GM19328 (cell line): ENCODE results near the gene CASD1.
A peak's percentile ranks its signal among the peaks of the same experiment; 100 is the strongest.

ENCODE experiments used
- ATAC-seq: cut with Tn5 transposase; IDR thresholded peaks from one replicate; pipeline ENCODE4 v1.9.1; 2021; ENCODE audit warnings: mild to moderate bottlenecking, moderate library complexity; ENCODE audit not compliant: unreplicated experiment

CASD1 gene

DNA sequence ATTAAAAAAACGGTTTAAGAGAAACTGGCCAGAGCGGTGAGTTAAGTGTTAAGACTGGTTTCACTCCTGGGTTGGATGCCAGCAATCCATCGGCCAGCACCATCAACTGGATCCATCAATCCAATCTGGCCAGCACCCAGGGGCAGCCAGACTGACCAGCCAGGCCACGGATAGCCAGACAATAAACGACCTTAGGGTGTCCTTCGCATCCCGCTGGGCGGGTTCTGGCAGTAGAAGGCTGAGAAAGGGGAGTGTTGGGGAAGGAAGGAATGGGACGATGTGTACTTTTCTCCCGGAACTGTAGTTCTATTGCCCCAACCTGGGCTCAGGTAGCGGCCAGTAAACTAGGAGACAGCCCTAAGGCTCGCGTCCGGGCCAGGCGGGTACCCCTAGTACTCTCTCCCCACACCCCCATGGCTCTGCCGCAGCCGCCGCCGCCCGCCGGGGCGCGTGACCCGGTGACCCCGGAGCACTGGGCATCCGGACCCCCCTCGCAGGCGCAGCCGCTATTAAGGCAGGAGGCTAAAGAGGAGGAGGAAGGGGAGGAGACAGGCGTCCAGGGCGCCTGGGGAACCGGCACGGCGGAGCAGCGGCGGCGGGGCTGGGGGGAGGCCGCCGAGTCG, at the start of gene CASD1:
Gene CASD1 (plus strand): TSS at position 546 of the 623 bp plus-strand sequence. CDS start 276 bp downstream, outside the sequence.
- peak; percentile 67 for ATAC-seq

DNA sequence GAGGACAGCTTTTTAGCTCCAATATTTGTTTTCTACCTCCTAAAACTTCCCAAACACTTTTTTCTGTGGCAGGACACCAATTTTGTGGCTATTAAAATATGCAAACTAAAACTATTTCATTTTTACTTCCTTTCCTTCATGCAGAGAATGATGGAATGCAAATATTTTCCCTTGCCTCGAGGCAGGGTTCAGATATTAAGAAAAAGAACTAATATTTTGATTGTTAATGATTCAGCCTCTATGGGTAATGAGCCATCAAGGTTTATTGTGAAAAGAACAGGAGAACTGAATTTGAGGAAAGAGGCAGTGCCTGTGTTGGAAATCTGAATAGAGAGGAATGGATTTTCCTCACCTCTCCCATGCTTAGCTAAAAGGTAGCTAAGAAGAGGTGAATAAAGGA, 43.1 kb upstream of the CASD1 start:
- no peak for ATAC-seq

DNA sequence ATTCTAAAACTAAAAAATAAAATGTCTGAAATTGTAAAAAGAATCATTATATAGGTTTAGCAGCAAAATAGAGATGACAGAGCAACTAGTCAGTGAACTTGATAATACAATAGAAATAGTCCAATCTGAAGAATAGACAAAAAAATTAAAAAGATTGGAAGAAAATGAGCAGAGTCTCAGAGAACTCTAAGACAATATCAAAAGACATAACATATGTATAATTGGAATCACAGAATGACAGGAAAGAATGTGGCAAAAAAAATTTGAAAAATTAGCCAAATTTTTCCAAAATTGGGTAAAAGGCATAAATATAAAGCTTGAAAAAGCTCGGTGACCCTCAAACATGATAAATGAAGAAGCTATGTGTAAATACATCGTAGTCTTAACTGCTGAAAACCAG, 38.0 kb upstream of the CASD1 start:
- ATAC-seq, result no peak

DNA sequence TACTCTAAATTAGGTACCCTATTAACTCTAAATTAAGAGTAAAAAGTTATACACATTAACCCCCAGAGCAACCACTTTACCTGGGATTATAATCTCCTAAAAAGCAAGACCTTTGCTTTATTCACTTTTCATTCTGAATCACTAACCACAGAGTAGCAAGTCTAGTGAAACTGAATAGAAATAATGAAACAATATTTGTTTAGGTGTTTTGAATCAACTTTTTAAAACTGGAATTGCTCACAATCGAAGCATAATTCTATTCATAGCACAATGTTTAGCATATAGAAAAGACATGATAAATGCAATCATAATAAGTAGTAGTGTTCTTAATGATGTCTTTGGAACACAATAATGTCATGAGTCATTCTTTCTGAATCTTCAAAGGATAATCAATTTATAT, 37.0 kb upstream of the CASD1 start:
- no peak for ATAC-seq

DNA sequence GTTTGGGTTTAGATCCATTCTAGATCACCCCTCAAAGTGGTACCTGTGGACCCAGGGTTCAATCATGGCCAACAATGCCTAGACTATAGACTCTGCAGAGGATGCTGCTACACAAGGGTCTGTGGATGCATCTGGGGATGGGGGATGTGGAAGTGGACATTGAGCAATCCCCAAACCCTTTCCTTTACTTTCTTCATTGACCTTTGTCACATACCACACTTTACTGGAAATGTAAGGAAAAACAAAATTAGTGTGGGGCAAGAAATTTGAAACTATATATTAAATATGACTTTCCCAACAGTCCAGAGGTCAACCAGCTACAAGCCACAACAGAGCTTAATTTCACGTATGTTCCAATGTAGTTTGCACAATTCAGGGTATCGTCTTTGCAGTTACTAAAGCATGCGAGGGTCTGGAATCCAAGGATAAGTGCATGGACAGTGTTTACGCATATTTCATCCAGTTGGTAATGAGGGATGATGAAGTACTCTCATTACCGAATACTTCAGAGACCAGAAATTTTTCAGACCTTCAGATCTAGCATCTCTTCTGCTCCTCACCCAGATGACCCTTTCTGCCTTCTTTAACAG, 33.3 kb upstream of the CASD1 start:
- ATAC-seq, result no peak

DNA sequence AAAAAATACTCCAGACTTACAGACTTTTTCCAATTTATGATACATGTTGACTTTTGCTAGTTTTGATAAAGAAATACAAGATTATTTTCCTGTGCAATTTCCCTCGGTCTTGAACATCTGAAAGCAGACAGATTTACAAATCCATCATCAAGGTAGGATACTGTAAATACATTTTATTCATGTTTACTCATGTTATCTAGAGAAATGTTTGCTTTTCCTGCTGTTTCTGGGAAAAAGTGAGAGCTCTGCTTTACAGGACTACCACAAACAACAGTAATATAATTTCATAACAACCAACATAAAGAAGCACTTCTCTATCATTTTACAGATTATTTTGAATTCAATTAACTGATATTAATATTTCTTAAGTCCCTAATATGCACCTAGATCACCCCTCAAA, 31.7 kb upstream of the CASD1 start:
- no peak for ATAC-seq

DNA sequence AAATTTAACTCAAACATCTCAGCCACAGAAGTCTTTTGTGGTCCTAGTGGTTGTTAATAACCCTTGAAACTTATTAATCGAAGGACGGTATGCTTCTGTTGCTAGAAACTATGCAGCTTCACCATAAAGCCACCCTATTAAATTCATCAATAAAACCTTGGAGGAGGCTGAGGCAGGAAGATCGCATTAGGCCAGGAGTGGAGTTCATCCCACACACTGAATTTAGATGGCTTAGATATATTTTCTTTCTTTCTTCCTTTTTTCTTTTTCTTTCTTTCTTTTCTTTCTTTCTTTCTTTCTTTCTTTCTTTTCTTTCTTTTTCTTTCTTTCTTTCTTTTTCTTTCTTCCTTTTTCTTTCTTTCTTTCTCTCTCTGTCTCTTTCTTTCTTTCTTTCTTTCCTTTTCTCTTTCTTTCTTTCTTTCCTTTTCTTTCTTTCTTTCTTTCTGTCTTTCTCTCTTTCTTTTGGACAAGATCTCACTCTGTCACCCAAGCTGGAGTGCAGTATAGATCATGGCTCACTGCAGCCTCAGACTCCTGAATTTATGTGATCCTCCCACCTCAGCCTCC, 30.9 kb upstream of the CASD1 start:
- ATAC-seq, result no peak

DNA sequence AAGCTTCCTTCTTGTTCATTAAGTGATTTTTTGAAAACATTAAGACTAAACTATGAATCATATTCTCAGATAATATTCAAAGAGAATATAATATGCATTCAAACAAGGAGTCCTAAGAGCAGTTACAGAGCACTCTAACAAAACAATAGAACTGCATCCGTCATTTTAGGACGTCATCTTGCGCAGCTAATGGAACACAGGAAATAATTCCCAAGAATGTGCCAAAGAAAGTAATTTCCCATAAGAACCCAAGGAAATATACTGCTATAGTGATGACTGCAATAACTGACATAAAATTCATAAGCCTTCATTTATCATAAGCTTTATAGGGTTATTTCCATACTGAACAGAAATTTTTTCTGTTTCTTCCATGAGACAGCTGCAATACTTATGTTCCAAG, 28.3 kb upstream of the CASD1 start:
- no peak for ATAC-seq

DNA sequence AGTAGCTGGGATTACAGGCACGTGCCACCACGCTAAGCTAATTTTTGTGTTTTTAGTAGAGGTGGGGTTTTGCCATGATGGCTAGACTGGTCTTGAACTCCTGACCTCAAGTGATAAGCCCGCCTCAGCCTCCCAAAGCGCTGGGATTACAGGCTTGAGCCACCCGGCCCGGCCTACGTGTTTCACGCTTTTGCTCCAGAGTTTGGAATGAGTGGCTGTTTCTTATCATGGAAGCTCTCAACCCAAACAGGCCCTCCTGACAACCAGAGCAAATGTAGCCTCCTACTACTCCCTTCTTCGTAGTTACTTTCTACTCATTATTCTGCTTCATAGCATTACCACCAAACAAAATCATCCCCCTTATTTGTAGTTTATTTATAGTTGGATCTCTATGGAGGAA, 26.8 kb upstream of the CASD1 start:
- ATAC-seq, result no peak

DNA sequence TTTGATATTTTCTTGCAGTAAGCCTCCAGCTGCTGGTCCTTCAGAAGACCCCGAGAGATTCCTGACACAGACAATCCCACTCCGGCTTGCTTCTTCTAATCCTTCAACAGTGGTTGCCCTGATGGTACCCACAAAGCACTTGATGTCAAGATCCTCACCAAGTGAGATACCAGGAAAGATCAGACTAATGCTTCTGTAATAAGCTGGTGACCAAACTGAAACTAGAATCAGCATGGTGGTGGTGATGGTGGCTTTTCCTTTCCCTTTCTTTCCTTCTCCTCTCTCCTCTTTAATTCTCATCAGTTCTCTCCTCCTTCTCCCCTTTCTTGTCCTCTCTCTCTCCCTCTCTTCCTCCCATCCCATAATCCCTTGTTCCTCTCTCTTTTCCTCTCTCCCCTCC, 25.8 kb upstream of the CASD1 start:
- no peak for ATAC-seq

DNA sequence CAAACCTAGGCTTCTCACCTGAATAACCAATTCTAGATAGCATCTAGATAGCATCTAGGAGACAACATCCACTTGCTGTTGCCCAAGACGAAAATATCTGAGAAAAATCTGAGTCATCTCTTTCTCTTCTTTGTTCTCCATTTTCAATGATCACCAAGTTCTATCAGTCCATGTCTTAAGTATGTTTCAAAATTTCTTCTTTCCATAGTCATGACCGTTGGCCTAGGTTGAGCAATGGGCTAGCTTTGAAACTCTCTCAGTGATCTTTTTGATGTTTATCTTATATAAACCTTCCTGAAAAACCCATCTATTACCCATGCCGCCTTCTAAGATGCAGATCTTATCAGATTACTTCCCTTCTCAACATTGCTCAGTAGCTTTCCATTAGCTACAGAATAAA, 23.4 kb upstream of the CASD1 start:
- no peak for ATAC-seq

DNA sequence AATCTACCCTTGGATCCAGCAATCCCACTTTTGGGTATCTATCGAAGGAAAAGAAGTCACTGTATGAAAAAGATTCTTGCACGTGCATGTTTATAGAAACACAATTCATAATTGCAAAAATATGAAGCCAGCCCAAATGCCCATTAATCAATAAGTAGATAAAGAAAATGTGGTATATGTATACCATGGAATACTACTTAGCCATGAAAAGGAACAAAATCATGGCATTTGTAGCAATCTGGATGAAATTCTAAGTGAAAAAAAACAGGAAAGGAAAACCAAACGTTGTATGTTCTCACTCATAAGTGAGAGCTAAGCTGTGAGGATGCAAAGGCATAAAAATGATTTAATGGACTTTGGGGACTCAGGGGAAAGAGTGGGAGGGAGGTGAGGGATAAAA, 18.2 kb upstream of the CASD1 start:
- no peak for ATAC-seq

DNA sequence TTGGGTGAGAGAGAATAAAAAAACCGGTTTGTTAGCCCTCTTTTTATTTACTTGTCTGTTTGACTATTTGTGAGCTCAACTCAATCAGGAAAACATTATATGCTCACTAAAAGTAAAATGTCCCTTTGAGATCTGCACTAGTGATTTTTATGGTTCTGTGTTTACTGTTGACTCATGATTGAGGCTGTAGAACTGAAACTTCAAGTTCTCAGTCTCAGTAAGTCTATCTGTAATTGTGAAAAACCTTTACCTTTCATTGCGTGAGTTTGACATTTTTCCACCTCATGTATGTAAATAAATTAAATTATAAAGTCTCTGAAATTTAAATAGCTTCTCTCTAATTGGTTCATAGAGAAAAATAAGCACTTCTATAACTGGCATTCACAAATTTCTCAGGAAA, 17.0 kb upstream of the CASD1 start:
- peak; percentile 98 for ATAC-seq

DNA sequence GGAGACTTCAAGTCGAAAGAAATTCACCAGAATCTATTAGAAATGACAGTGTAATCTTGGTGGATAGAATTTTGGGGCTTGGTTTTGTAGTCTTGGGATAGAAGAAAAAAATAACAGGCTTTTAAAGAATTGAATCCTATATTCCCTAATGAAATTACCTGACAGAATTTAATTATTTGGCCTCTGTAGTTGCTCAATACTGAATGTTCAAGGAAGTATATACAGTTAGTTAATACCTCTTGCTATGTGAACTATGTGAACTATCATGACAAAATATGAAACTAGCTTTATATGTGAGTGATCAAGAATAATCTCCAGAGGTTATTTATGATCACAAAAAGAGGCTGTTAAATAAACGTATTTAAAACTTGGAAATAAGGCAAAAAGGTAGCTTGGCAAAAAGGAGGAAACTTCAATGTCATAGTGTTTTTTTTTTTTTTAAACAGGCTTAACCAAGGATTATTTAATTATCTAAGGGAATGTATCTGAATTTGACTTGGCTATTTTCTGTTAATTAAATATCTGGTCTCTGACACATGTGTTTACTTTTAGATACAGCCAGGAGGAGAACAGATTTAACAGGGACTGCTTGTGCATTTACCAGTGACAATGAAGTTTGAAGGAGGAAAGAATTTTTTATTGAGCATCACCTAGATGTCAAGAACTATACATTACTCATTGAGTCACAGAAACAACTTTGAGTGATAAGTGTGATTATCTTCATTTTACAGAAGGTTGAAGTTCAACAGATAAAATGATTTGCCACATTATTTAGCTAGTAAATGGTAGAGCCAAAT, 11.5 kb upstream of the CASD1 start:
- ATAC-seq, result no peak

DNA sequence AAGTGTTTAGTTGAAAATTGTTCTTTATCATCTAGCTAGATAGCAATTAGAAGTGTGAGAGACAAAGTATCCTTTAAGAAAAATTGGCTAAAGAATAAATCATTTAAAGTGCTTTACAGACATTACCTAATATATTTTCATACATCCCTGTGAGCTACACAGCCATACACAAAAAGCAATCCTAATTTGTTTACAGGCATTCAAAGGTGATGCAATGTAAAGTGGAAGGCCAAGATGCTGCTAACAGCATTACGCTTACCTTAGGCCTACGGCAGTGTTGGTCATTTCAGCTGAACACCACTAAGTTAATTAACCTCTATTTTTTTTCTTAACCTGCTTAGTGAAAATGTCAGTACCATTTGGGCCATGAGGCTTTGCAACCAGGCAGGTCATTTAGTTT, 10.7 kb upstream of the CASD1 start:
- ATAC-seq, result no peak

DNA sequence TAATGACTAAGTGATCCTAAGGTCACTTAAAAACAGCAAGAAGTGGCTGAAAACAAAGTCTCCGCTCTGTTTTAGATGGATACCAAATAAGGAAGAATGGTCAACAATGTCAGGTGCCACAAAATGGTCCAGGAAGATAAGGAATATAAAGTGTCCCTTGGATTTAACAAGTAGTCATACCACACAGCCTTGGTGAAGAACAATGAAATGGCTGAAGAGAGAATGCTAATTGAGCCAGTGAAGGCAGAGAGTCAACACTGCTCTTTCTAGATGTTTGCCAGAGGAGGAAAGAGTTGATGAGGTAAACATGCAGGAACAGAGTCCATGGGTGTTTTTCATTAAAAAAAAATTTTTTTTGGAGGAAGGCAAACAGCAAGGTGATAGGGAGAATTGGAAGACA, 2.1 kb upstream of the CASD1 start:
- no peak for ATAC-seq

DNA sequence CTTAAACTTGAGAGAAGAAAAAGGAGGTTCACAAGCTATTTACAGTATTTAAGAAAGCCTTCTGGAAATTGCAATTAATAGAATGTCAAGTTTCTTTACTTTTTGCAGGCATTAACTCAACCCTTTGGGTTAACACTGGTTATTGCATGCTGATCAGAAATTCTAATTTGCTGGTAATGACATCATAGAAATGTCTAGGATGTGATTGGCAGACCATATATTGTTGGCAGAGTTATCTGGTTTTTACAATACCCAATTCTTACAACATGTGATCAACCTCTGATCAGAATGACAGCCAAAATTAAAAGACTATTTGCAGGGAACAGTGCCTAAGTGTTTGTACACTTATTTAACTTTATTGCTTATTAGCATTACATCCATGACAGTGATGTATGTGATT, 1.6 kb upstream of the CASD1 start:
- ATAC-seq, result no peak

DNA sequence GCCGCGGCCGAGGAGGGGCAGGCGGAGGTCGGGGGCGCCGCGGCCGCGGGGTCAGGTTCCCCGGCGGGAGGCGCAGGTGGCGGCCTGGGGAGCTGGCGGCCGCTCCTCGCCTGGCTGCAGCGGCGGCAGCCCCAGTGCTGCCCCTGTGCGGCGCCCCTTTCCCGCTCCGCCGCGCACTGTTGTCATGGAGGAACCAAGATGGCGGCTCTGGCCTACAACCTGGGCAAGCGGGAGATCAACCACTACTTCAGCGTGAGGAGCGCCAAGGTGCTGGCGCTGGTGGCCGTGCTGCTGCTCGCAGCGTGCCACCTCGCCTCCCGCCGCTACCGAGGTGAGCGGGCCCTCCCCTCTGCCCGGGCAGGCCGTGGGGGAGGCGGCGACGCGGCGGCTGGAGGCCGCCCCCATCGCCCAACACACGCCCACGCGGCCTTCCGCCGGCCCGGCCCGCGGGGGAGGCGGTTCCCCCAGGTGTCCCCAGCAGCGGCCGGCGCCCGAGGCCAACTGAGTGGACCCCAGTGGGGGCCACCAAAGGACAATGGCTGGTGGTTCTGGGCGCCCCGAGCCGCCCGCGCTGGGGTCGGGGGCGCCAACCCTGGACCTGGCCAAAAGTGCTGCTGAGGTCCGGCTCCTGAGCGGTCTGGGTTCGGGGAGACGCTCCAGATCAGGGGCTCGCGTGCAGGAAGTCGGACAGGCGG, 425 bp downstream of the CASD1 start:
- ATAC-seq, result peak; percentile 72

DNA sequence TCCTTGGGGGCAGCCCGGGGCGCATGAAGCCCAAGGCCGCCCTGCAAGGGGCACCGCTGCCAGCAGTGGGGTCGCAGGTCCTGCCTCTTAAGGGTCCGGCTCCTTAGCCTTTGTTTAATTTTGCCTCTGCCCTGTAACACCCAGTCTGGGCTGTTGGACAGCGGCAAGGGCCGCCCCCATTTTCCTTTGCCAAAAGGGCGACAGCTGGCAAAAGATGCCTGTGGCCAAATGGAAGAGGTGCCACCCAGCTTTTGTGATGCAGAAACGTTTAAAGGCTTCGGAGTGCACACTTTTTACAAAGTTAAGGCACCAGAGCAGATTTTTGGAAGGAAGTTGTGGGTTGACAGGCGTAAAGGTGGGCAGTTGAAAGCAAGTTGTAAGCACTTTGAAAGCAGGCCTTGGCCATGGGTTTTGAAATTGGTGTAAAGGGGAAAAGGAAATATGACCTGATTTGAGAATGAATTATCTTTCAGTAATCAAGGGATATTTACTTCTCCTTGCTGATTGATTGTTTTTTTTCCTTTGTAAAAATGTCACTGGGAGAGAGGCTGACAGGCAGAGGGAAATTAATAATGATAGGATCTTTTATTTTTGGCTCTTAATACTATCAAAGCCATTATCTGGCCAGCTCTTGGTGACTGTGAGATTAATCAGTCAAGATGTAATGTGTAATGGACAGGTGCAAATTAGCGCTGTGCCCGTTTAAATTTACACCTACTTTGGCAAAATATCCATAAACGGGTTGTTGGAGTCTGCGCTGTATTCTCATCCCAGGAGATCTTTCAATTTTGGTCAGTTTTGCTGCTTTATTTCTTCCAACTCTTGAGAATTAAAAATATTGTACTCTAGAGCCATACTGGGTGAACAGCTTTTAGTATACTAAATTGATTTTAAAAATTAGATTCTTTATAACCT, 1.2 kb downstream of the CASD1 start:
- peak; percentile 11 for ATAC-seq

DNA sequence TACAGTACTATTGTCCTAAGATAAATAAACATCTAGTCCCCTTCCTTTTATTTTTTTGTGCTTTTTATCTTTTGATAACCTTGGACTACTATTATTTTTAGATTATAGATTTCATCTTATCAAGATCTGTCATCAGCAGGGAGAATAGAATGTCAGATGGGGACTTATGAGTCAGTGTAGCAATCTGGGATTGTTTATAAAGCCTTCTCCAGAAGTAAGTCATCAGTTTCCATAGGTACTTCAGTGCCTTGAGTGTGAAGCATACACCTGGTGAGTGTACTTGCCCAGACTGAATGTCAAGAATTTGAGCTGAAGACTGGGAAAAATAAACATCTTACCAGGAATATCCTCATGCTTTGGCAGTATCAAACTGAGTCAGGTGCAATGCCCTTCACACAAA, 2.1 kb downstream of the CASD1 start:
- ATAC-seq, result no peak
